Measurements from ENCODE around the gene SULT1C2. TPM values are rescaled to one million over a fixed set of nuclear protein-coding genes. Genes with fewer than 3 reads are reported as not detected.

SULT1C2 gene
- total and polyA plus RNA-seq, 2 of the 8 experiments (the other 6 are each of a cell fraction or from before 2014, with no cell fraction given), result 2.2 to 2.8 TPM

- TF ChIP-seq, protein P1, sequence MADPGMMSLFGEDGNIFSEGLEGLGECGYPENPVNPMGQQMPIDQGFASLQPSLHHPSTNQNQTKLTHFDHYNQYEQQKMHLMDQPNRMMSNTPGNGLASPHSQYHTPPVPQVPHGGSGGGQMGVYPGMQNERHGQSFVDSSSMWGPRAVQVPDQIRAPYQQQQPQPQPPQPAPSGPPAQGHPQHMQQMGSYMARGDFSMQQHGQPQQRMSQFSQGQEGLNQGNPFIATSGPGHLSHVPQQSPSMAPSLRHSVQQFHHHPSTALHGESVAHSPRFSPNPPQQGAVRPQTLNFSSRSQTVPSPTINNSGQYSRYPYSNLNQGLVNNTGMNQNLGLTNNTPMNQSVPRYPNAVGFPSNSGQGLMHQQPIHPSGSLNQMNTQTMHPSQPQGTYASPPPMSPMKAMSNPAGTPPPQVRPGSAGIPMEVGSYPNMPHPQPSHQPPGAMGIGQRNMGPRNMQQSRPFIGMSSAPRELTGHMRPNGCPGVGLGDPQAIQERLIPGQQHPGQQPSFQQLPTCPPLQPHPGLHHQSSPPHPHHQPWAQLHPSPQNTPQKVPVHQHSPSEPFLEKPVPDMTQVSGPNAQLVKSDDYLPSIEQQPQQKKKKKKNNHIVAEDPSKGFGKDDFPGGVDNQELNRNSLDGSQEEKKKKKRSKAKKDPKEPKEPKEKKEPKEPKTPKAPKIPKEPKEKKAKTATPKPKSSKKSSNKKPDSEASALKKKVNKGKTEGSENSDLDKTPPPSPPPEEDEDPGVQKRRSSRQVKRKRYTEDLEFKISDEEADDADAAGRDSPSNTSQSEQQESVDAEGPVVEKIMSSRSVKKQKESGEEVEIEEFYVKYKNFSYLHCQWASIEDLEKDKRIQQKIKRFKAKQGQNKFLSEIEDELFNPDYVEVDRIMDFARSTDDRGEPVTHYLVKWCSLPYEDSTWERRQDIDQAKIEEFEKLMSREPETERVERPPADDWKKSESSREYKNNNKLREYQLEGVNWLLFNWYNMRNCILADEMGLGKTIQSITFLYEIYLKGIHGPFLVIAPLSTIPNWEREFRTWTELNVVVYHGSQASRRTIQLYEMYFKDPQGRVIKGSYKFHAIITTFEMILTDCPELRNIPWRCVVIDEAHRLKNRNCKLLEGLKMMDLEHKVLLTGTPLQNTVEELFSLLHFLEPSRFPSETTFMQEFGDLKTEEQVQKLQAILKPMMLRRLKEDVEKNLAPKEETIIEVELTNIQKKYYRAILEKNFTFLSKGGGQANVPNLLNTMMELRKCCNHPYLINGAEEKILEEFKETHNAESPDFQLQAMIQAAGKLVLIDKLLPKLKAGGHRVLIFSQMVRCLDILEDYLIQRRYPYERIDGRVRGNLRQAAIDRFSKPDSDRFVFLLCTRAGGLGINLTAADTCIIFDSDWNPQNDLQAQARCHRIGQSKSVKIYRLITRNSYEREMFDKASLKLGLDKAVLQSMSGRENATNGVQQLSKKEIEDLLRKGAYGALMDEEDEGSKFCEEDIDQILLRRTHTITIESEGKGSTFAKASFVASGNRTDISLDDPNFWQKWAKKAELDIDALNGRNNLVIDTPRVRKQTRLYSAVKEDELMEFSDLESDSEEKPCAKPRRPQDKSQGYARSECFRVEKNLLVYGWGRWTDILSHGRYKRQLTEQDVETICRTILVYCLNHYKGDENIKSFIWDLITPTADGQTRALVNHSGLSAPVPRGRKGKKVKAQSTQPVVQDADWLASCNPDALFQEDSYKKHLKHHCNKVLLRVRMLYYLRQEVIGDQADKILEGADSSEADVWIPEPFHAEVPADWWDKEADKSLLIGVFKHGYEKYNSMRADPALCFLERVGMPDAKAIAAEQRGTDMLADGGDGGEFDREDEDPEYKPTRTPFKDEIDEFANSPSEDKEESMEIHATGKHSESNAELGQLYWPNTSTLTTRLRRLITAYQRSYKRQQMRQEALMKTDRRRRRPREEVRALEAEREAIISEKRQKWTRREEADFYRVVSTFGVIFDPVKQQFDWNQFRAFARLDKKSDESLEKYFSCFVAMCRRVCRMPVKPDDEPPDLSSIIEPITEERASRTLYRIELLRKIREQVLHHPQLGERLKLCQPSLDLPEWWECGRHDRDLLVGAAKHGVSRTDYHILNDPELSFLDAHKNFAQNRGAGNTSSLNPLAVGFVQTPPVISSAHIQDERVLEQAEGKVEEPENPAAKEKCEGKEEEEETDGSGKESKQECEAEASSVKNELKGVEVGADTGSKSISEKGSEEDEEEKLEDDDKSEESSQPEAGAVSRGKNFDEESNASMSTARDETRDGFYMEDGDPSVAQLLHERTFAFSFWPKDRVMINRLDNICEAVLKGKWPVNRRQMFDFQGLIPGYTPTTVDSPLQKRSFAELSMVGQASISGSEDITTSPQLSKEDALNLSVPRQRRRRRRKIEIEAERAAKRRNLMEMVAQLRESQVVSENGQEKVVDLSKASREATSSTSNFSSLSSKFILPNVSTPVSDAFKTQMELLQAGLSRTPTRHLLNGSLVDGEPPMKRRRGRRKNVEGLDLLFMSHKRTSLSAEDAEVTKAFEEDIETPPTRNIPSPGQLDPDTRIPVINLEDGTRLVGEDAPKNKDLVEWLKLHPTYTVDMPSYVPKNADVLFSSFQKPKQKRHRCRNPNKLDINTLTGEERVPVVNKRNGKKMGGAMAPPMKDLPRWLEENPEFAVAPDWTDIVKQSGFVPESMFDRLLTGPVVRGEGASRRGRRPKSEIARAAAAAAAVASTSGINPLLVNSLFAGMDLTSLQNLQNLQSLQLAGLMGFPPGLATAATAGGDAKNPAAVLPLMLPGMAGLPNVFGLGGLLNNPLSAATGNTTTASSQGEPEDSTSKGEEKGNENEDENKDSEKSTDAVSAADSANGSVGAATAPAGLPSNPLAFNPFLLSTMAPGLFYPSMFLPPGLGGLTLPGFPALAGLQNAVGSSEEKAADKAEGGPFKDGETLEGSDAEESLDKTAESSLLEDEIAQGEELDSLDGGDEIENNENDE (IDR thresholded peaks at IDR 0.05; ENCODE audit: insufficient replicate concordance, low read length), result no peak
- TF ChIP-seq CTBP2 (IDR thresholded peaks at IDR 0.05; ENCODE audit: borderline replicate concordance, insufficient read depth, insufficient read length, low read length), result no peak
- no peak for TF ChIP-seq FOSL1 (IDR thresholded peaks at IDR 0.05; ENCODE audit: insufficient read depth, low read depth, low read length)
- no peak for TF ChIP-seq SP1 (IDR thresholded peaks at IDR 0.05; ENCODE audit: low read depth, low read length)
- no peak for TF ChIP-seq TBP (IDR thresholded peaks at IDR 0.05; ENCODE audit: low read depth, low read length)
- TF ChIP-seq BCL11A (IDR thresholded peaks at IDR 0.05; ENCODE audit: low read depth in 2 of 2, low read length in 2 of 2), result no peak
Observed at GRCh38 chr2:108268001-108268400, 20.7 kb upstream of the SULT1C2 start (continued).

All from H1 (cell line).